GM13977 (cell line): ENCODE results near the gene TP53RK.

ENCODE experiments used
- DNase-seq: peaks from one replicate; pipeline ENCODE4 v3.0.0; 2012; ENCODE audit warnings: low spot score
- in situ Hi-C: fragments of 300-500 bp; cut with MboI; formaldehyde crosslinking; loops from one replicate; pipeline ENCODE4 v1.12.0; 2022; ENCODE audit warnings: low sequenced_read_pairs, low pct_unique_long_range_greater_than_20kb, mixed read lengths, inconsistent platforms; ENCODE audit not compliant: unreplicated experiment
- TF ChIP-seq, protein P1 (sequence below): IDR thresholded peaks from 2 replicates; pipeline ENCODE4 v1.5.1; 2012; ENCODE audit warnings: mild to moderate bottlenecking, control low read depth; ENCODE audit not compliant: insufficient read depth; ENCODE audit errors: extremely low read depth, missing control alignments

Gene TP53RK

DNA sequence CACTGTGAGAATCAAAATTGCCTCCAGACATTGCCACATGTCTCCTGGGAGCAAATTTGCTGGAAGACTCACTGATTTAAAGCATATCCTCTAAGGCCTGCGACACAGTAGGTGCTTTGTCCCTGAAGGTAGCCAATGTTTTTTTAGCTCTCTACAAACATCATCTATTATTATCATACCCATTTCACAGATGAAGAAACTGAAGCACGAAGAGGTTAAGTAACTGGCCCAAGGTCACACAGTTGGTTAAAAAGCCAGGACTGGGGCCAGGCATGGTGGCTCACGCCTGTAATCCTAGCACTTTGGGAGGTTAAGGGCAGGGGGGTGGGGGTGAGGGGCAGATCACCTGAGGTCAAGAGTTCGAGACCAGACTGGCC is 50.4 kb downstream of the TP53RK start:
- in situ Hi-C loops = no loop called here
- DNase-seq = no peak
- TF ChIP-seq, protein P1, sequence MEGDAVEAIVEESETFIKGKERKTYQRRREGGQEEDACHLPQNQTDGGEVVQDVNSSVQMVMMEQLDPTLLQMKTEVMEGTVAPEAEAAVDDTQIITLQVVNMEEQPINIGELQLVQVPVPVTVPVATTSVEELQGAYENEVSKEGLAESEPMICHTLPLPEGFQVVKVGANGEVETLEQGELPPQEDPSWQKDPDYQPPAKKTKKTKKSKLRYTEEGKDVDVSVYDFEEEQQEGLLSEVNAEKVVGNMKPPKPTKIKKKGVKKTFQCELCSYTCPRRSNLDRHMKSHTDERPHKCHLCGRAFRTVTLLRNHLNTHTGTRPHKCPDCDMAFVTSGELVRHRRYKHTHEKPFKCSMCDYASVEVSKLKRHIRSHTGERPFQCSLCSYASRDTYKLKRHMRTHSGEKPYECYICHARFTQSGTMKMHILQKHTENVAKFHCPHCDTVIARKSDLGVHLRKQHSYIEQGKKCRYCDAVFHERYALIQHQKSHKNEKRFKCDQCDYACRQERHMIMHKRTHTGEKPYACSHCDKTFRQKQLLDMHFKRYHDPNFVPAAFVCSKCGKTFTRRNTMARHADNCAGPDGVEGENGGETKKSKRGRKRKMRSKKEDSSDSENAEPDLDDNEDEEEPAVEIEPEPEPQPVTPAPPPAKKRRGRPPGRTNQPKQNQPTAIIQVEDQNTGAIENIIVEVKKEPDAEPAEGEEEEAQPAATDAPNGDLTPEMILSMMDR = no peak

DNA sequence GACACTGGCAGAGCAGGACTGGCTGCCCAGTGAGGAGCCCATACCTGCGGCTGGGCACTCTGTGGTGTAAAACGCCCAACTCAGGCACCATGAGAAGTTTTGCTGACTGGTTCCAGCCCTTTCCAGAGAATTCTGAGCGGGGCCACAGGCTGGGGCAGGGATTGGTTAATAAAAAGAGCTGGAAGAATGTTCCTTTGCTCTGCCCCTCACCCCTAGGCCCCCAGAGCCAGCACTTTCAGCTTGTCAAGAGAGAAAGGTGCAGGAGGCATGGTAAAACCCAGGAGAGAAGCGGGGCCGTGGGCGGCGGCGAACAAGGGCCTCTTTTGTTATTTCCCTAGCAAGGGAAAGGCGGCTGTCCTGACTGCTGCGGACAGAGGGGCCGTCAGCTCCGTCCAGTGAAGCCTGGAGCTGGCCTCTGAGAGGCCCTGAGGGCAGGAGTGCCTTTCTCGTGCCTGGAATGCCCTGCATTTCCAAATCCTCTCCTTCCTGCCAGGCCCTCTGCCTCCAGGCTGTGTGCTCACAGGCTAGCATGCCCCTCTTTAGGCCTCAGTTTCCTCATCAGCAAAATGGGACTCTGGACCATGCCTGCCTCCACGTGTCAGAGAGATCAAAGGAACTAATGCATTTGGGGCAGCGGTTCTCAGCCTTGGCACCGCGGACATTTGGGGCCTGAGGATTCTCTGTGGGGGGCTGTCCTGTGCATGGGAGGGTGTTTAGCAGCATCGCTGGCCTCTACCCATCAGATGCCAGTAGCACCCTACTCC is 50.9 kb downstream of the TP53RK start:
- TF ChIP-seq, protein P1 = no peak
- DNase-seq = no peak
- in situ Hi-C loops = no loop called here

DNA sequence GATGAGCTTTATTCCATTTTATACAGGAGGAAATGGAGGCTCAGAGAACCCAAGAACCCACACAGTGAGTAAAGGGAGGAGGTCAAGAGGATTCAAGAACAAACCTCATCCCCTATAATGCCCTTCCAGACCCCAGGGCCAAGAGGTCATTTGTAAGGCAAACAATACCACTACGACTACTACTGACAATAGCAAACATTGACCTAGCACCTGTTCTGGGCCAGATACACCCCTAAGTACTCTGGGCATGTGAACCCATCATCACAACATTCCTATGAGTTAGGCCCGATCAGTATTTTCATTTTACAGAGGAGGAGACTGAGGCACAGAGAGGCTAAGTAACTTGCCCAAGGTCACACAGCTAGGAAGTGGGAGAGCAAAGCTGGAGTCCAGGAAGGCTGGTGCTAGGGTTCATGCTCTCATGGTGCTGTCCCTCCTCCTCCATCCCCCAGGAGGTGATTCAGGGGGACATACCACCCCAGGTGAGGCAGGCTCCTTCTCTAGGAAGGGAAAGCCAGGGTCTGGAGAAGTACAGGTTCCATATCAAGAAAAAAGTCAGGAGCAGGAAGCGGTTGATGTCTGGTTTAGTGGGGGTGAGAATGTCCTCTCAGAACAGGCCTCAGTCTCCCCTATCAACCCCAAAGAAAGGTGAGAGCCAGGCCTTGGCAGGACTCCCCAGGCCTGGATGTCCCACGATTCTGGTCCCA is 51.7 kb downstream of the TP53RK start:
- no peak for DNase-seq
- in situ Hi-C loops = no loop called here
- TF ChIP-seq, protein P1 = no peak

DNA sequence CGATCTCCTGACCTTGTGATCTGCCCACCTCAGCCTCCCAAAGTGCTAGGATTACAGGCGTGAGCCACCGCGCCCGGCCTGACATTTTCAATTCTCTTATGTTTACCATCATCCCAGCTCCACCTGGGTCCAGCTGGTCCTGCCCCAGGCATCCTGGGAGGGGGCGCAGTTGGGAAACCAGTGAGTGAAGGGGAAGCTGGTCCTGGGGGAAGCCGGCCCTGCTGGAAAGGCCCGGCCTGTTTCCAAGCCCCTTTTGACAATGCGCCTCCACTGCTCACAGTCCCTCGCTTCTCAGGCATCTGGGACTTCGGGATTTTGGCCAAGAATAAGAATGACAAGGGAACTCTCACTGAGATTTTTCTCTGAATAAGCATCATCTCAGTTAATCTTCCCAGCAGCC is 52.2 kb downstream of the TP53RK start:
- TF ChIP-seq, protein P1 = no peak
- DNase-seq = no peak
- in situ Hi-C loops = no loop called here

DNA sequence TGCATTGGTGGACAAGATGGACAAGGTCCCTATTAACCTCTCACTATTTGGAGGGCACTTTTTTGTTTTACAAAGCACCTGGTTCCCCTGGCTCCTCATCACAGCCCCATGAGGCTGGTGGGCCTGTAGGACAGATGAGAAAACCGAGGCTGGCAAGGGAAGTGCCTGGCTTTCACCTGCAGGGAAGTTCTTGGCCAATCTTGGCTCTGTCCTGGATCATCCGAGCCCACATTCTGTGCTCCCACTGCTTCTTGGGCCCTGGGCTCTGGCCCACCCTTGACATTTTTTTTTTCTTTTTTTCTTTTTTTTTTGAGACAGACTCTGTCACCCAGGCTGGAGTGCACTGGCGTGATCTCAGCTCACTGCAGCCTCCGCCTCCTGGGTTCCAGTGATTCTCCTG is 52.7 kb downstream of the TP53RK start:
- TF ChIP-seq, protein P1 = no peak

DNA sequence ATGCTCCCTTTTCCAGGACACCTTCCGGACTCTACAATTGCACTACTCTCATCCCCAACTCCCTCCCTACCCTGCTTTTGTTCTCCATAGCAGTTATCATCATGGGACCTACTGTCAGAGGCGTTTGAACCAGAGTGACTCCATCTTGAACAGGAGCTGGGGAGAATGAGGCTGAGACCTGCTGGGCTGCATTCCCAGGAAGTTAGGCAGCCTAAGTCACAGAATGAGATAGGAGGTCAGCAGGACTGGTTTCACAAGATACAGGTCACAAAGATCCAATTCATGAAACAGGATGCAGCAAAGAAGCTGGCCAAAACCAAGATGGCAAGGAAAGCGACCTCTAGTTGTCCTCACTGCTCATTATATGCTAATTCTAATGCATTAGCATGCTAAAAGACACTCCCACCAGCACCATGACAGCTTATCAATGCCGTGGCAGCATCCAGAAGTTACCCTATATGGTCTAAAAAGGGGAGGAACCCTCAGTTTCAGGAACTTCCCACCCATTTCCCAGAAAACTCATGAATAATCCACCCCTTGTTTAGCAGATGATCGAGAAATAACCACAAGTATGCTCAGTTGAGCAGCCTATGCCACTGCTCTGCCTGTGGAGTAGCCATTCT is 53.6 kb downstream of the TP53RK start:
- TF ChIP-seq, protein P1 = no peak
- DNase-seq = no peak
- in situ Hi-C loops = no loop called here

More for the DNA sequence above, 52.7 kb downstream of the TP53RK start:
- no peak for DNase-seq
- in situ Hi-C loops = no loop called here
